DND-41 (cell line): ENCODE results near the gene C19orf67.

ENCODE experiments used
- ATAC-seq: fragments of 200-7000 bp; cut with Tn5 transposase; 3 replicates; pipeline ENCODE4 v1.9.1; 2021; ENCODE audit warnings: low read depth; ENCODE audit not compliant: insufficient read depth
- DNase-seq: peaks from one replicate; pipeline ENCODE4 v3.0.0-alpha.2; 2020
- H2AFZ ChIP-seq: 2 replicates; pipeline ENCODE4 v1.6.0; 2012; ENCODE audit warnings: low read depth, low read length
- H3K27ac ChIP-seq: 2 replicates; pipeline ENCODE4 v1.5.1; 2012; ENCODE audit warnings: low read length, inconsistent platforms
- H3K27me3 ChIP-seq: fragments of 200-600 bp; sonication (generic); 2 replicates; pipeline ENCODE4 v1.6.0; 2012; ENCODE audit warnings: low read length, mild to moderate bottlenecking, inconsistent platforms; ENCODE audit not compliant: insufficient read depth, poor library complexity
- H3K36me3 ChIP-seq: 2 replicates; pipeline ENCODE4 v1.5.1; 2012; ENCODE audit warnings: low read length, inconsistent platforms; ENCODE audit not compliant: insufficient read depth
- H3K4me1 ChIP-seq: 2 replicates; pipeline ENCODE4 v1.5.1; 2012; ENCODE audit warnings: mild to moderate bottlenecking, low read length; ENCODE audit not compliant: insufficient read depth
- H3K4me2 ChIP-seq: 2 replicates; pipeline ENCODE4 v1.6.0; 2012; ENCODE audit warnings: mild to moderate bottlenecking, moderate library complexity, low read length, inconsistent platforms; ENCODE audit not compliant: insufficient read depth
- H3K4me3 ChIP-seq, 2 experiments: fragments of 200-600 bp in 1 of 2; shearing (Covaris generic) in 1 of 2; 2 replicates each; pipeline ENCODE4 v1.5.1; 2012 to 2016; ENCODE audit warnings: inconsistent platforms in 2 of 2, low read length in 2 of 2, mild to moderate bottlenecking in 2 of 2, low read depth in 1 of 2, moderate library complexity in 1 of 2
- H3K79me2 ChIP-seq: 2 replicates; pipeline ENCODE4 v1.6.0; 2012; ENCODE audit warnings: low read length, inconsistent platforms; ENCODE audit not compliant: insufficient read depth
- H3K9ac ChIP-seq: 2 replicates; pipeline ENCODE4 v1.6.0; 2012; ENCODE audit warnings: low read depth, mild to moderate bottlenecking, inconsistent platforms, low read length, moderate library complexity
- H3K9me3 ChIP-seq: 2 replicates; pipeline ENCODE4 v1.5.1; 2012; ENCODE audit warnings: low read length, moderate library complexity, mild to moderate bottlenecking, inconsistent platforms; ENCODE audit not compliant: insufficient read depth, severe bottlenecking
- H4K20me1 ChIP-seq: 2 replicates; pipeline ENCODE4 v1.6.0; 2012; ENCODE audit warnings: low read length; ENCODE audit not compliant: insufficient read depth
- CTCF ChIP-seq: IDR thresholded peaks from 2 replicates; pipeline ENCODE4 v1.5.1; 2012; ENCODE audit warnings: borderline replicate concordance, low read length, moderate library complexity, mild to moderate bottlenecking; ENCODE audit not compliant: poor library complexity, severe bottlenecking; ENCODE audit errors: extremely low read depth
- EZH2 ChIP-seq: IDR thresholded peaks from 3 replicates; pipeline ENCODE4 v1.6.1; 2012; ENCODE audit warnings: borderline replicate concordance, low read depth, mild to moderate bottlenecking, moderate library complexity, low read length, inconsistent platforms; ENCODE audit not compliant: severe bottlenecking

C19orf67 gene

DNA sequence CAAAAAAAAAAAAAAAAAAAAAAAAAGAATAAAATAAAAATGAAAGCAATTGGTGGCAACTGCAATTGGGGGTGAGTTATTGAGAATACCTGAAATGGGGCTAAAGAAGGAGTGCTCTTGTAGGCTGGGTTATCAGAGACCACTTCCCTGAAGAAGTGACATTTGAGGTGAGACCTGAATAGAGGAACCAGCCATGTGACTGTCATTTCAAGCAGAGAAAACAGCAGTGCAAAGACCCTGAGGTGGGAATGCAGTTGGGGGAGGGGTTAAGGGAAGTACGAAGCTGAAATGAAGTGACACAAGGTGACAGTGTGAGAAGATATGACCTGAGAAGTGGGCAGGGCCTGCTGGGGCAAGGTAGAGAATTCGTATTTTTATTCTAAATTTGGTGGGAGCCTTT, 19.4 kb downstream of the C19orf67 start:
- Histone ChIP-seq H3K9me3 (no peaks in the 10 kb centered on the region), H3K4me3 (no peak overlapping the region), H3K4me1 (no peaks in the 10 kb centered on the region), H3K4me2 (no peak overlapping the region), H3K79me2 (no peaks in the 10 kb centered on the region), H3K27ac (no peak overlapping the region), H3K27me3 (no peaks in the 10 kb centered on the region), H2AFZ (no peak overlapping the region), H3K36me3 (no peaks in the 10 kb centered on the region), H3K9ac (no peak overlapping the region), H4K20me1 (no peaks in the 10 kb centered on the region)
- TF ChIP-seq CTCF: no peak
- TF ChIP-seq EZH2: no peak
- ATAC-seq (no peak), DNase-seq (no peak)

- Histone ChIP-seq H3K27ac (no peak overlapping the region), H3K27me3 (no peaks in the 10 kb centered on the region)
These were observed 22.5 kb downstream of the C19orf67 start for GRCh38 chr19:14063105-14063504.

DNA sequence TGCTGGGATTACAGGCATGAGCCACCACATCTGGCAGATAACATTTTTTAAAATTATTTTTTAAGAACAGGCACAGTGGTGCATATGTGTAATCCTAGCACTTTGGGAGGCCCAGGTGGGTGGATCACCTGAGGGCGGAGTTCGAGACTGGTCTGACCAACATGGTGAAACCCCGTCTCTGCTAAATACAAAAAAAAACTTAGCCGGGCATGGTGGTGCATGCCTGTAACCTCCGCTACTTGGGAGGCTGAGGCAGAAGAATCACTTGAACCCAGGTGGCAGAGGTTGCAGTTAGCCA, 23.1 kb downstream of the C19orf67 start:
- Histone ChIP-seq H3K4me1 (peaks cover 7% of the 10 kb centered on the region), H3K9me3 (no peaks in the 10 kb centered on the region), H3K27ac (no peak overlapping the region), H3K4me2 (no peak overlapping the region), H3K27me3 (no peaks in the 10 kb centered on the region), H3K4me3 (no peak overlapping the region), H3K36me3 (no peaks in the 10 kb centered on the region), H3K9ac (no peak overlapping the region), H3K79me2 (no peaks in the 10 kb centered on the region), H2AFZ (no peak overlapping the region), H4K20me1 (no peaks in the 10 kb centered on the region)
- ATAC-seq (no peak), DNase-seq (no peak)
- TF ChIP-seq EZH2: no peak
- TF ChIP-seq CTCF: no peak

More at GRCh38 chr19:14063105-14063504, 22.5 kb downstream of the C19orf67 start:
- Histone ChIP-seq H4K20me1 (no peaks in the 10 kb centered on the region), H3K4me1 (peaks cover 2% of the 10 kb centered on the region), H3K4me3 (no peak overlapping the region), H3K4me2 (no peak overlapping the region), H3K36me3 (no peaks in the 10 kb centered on the region), H3K9ac (no peak overlapping the region), H2AFZ (no peak overlapping the region), H3K79me2 (no peaks in the 10 kb centered on the region), H3K9me3 (no peaks in the 10 kb centered on the region)
- DNase-seq (no peak), ATAC-seq (no peak)
- TF ChIP-seq CTCF (no peak), EZH2 (no peak)
